ENCODE data around the gene FAM216A.
"Not testable (repeated sequence)": the region's sequence is repeated elsewhere in the genome, so short reads cannot be mapped to it uniquely, and the experiment has no call there.

FAM216A gene

GRCh38 chr12:110468214-110469048 lies at the start of gene FAM216A, which contains the start of gene GPN3:
Gene FAM216A (plus strand): TSS chr12:110468845. CDS start chr12:110468876, 31 bp downstream.
Gene GPN3 (minus strand): TSS chr12:110468257. CDS start chr12:110468203, 54 bp downstream.
- peak; percentile 93 for DNase-seq

GRCh38 chr12:110420644-110421043 lies 48.0 kb upstream of the FAM216A start:
- DNase-seq: not testable (repeated sequence)

- no peak for DNase-seq
Measured at GRCh38 chr12:110421159-110421661, 47.4 kb upstream of the FAM216A start.

- no peak for DNase-seq
Measured at GRCh38 chr12:110421701-110422100, 46.9 kb upstream of the FAM216A start.

- no peak for DNase-seq
Measured at GRCh38 chr12:110424237-110424636, 44.4 kb upstream of the FAM216A start.

- no peak for DNase-seq
Measured at GRCh38 chr12:110426406-110426805, 42.2 kb upstream of the FAM216A start.

GRCh38 chr12:110429676-110430075 lies 39.0 kb upstream of the FAM216A start:
- not testable (repeated sequence) for DNase-seq

- DNase-seq: no peak
Measured at GRCh38 chr12:110431957-110432587, 36.6 kb upstream of the FAM216A start.

- DNase-seq: no peak
Measured at GRCh38 chr12:110436231-110436630, 32.4 kb upstream of the FAM216A start.

- DNase-seq: no peak
Measured at GRCh38 chr12:110444455-110444854, 24.2 kb upstream of the FAM216A start.

- DNase-seq: peak; percentile 88
Measured at GRCh38 chr12:110449799-110450497, 18.7 kb upstream of the FAM216A start, which contains the start of gene ARPC3. Gene ARPC3 (minus strand): TSS chr12:110450337. CDS start chr12:110450260, 77 bp downstream.

GRCh38 chr12:110451263-110451662 lies 17.4 kb upstream of the FAM216A start:
- DNase-seq: no peak

- no peak for DNase-seq
Measured at GRCh38 chr12:110453569-110454296, 14.9 kb upstream of the FAM216A start.

- no peak for DNase-seq
Measured at GRCh38 chr12:110458756-110459155, 9.9 kb upstream of the FAM216A start.

- not testable (repeated sequence) for DNase-seq
Measured at GRCh38 chr12:110461189-110461588, 7.5 kb upstream of the FAM216A start.

- no peak for DNase-seq
Measured at GRCh38 chr12:110465024-110465423, 3.6 kb upstream of the FAM216A start.

GRCh38 chr12:110465765-110466164 lies 2.9 kb upstream of the FAM216A start:
- not testable (repeated sequence) for DNase-seq

- no peak for DNase-seq
Measured at GRCh38 chr12:110466791-110467190, 1.9 kb upstream of the FAM216A start.

- no peak for DNase-seq
Measured at GRCh38 chr12:110467847-110468213, 815 bp upstream of the FAM216A start.

- no peak for DNase-seq
Measured at GRCh38 chr12:110475426-110475825, 6.8 kb downstream of the FAM216A start.

- peak; percentile 41 for DNase-seq
Measured at GRCh38 chr12:110498984-110499706, 30.5 kb downstream of the FAM216A start.

GRCh38 chr12:110501399-110501751 lies 32.7 kb downstream of the FAM216A start:
- DNase-seq: peak; percentile 24
